GM19395 (cell line): ENCODE results near the gene CLCC1.
A peak's percentile ranks its signal among the peaks of the same experiment; 100 is the strongest.
"Not testable (repeated sequence)": the region's sequence is repeated elsewhere in the genome, so short reads cannot be mapped to it uniquely, and the experiment has no call there.

Experiments
- ATAC-seq: cut with Tn5 transposase; IDR thresholded peaks from one replicate; pipeline ENCODE4 v1.9.1; 2021; ENCODE audit warnings: mild to moderate bottlenecking, moderate library complexity; ENCODE audit not compliant: unreplicated experiment

CLCC1 gene

GRCh38 chr1:108963052-108963686 is at the start of gene CLCC1:
TSS of gene CLCC1 (minus strand) at chr1:108963484. CDS start at chr1:108950437, 13,047 bp downstream.
- ATAC-seq, result peak; percentile 91

- ATAC-seq, result no peak
Measured at GRCh38 chr1:109011335-109011734, 48.1 kb upstream of the CLCC1 start.

- not testable (repeated sequence) for ATAC-seq
Measured at GRCh38 chr1:108996622-108997021, 33.3 kb upstream of the CLCC1 start.

GRCh38 chr1:108983114-108983513 is 19.8 kb upstream of the CLCC1 start:
- ATAC-seq, result no peak

- ATAC-seq, result no peak
Measured at GRCh38 chr1:108976658-108977057, 13.4 kb upstream of the CLCC1 start.

GRCh38 chr1:108972951-108973350 is 9.7 kb upstream of the CLCC1 start:
- ATAC-seq, result no peak

GRCh38 chr1:108969346-108969745 is 6.1 kb upstream of the CLCC1 start:
- ATAC-seq, result no peak

GRCh38 chr1:108962681-108963051 is 618 bp downstream of the CLCC1 start:
- peak; percentile 43 for ATAC-seq

- ATAC-seq, result no peak
Measured at GRCh38 chr1:108961752-108962486, 1.4 kb downstream of the CLCC1 start.

GRCh38 chr1:108961198-108961597 is 2.1 kb downstream of the CLCC1 start:
- ATAC-seq, result no peak

GRCh38 chr1:108960719-108961118 is 2.6 kb downstream of the CLCC1 start:
- ATAC-seq, result no peak

GRCh38 chr1:108957888-108958287 is 5.4 kb downstream of the CLCC1 start:
- no peak for ATAC-seq

- no peak for ATAC-seq
Measured at GRCh38 chr1:108955881-108956280, 7.4 kb downstream of the CLCC1 start.

GRCh38 chr1:108955111-108955510 is 8.2 kb downstream of the CLCC1 start:
- ATAC-seq, result no peak

- ATAC-seq, result no peak
Measured at GRCh38 chr1:108953452-108953851, 9.8 kb downstream of the CLCC1 start.

GRCh38 chr1:108951242-108951641 is 12.0 kb downstream of the CLCC1 start:
- no peak for ATAC-seq

GRCh38 chr1:108949044-108949443 is 14.2 kb downstream of the CLCC1 start:
- no peak for ATAC-seq

- no peak for ATAC-seq
Measured at GRCh38 chr1:108947871-108948525, 15.3 kb downstream of the CLCC1 start.

GRCh38 chr1:108936170-108936569 is 27.1 kb downstream of the CLCC1 start:
- no peak for ATAC-seq

GRCh38 chr1:108933944-108934343 is 29.3 kb downstream of the CLCC1 start:
- ATAC-seq, result no peak

GRCh38 chr1:108927565-108927964 is 35.7 kb downstream of the CLCC1 start:
- ATAC-seq, result not testable (repeated sequence)

GRCh38 chr1:108925920-108926319 is 37.4 kb downstream of the CLCC1 start:
- ATAC-seq, result no peak
